Right atrium auricular region (tissue), 2 donors: ENCODE data around the gene CACNA1C. TPM values are rescaled to one million over a fixed set of nuclear protein-coding genes. Genes with fewer than 3 reads are reported as not detected.

Source experiments
- DNase-seq: peaks from one replicate; pipeline ENCODE4 v3.0.0-alpha.2; 2019; ENCODE audit warnings: low spot score
- H3K27ac ChIP-seq, 2 donors: fragments of 200-600 bp; sonication (generic); 1 replicate in 1 of 2; 2 replicates in 1 of 2; pipeline ENCODE4 v1.5.1; 2016 to 2019
- H3K27me3 ChIP-seq, 2 donors: fragments of 200-600 bp; sonication (generic); one replicate each; pipeline versions ENCODE4 v1.5.1 to v1.6.0; 2017 to 2019
- H3K36me3 ChIP-seq: fragments of 200-600 bp; sonication (generic); one replicate; pipeline ENCODE4 v1.5.1; 2016
- H3K4me1 ChIP-seq, 2 donors: fragments of 200-600 bp; sonication (generic); one replicate each; pipeline versions ENCODE4 v1.5.1 to v1.6.0; 2017 to 2019
- H3K4me3 ChIP-seq, 2 donors: fragments of 200-600 bp; sonication (generic); 1 replicate in 1 of 2; 2 replicates in 1 of 2; pipeline ENCODE4 v1.5.1; 2017 to 2019; ENCODE audit warnings: mild to moderate bottlenecking in 1 of 2, moderate library complexity in 1 of 2
- H3K9me3 ChIP-seq, 2 donors: fragments of 200-600 bp; sonication (generic); one replicate each; pipeline ENCODE4 v1.5.1; 2019
- total RNA-seq, 2 donors: library from RNA; depleted of rRNA; stranded (reverse); fragments of >200 nt; gene quantifications; one replicate each; pipeline ENCODE4 v1.1.0, GENCODE V29; 2016
- TF ChIP-seq, protein P1 (sequence below), 2 donors: fragments of 200-600 bp; sonication (generic); IDR thresholded peaks; one replicate each; pipeline ENCODE4 v1.5.1; 2019; ENCODE audit warnings: antibody characterized with exemption in 2 of 2

CACNA1C gene
- total RNA-seq, 2 donors from 2014 or later = 83.1 to 93.6 TPM

DNA sequence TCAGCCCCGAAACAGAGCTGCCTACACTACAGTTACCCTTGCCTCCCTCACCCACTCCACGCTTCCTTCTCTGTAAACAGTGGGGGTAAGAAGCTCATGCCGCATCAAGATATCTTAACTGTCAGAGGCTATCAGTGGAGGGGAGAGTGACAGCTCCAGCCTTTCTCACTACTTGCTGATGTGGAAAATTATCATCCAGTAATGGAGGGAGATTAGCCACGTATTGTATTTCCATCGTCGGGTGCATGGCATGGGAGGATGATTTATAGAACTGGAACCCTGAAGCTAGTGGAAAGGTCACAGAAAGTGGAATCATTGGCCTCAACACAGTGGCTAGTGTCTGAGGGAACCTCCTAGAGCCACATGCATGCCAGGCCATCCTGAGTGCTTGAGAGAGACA is 471.1 kb downstream of the CACNA1C start:
- Histone ChIP-seq H3K4me1 (peaks cover 0 to 32% of the 10 kb centered on the region in 2 donors), H3K36me3 (peaks cover 24% of the 10 kb centered on the region), H3K9me3 (no peaks in the 10 kb centered on the region), H3K4me3 (no peak overlapping the region), H3K27me3 (no peaks in the 10 kb centered on the region), H3K27ac (no peak overlapping the region)
- TF ChIP-seq, protein P1, sequence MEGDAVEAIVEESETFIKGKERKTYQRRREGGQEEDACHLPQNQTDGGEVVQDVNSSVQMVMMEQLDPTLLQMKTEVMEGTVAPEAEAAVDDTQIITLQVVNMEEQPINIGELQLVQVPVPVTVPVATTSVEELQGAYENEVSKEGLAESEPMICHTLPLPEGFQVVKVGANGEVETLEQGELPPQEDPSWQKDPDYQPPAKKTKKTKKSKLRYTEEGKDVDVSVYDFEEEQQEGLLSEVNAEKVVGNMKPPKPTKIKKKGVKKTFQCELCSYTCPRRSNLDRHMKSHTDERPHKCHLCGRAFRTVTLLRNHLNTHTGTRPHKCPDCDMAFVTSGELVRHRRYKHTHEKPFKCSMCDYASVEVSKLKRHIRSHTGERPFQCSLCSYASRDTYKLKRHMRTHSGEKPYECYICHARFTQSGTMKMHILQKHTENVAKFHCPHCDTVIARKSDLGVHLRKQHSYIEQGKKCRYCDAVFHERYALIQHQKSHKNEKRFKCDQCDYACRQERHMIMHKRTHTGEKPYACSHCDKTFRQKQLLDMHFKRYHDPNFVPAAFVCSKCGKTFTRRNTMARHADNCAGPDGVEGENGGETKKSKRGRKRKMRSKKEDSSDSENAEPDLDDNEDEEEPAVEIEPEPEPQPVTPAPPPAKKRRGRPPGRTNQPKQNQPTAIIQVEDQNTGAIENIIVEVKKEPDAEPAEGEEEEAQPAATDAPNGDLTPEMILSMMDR (IDR thresholded peaks at IDR 0.05) = no peak
- no peak for DNase-seq

DNA sequence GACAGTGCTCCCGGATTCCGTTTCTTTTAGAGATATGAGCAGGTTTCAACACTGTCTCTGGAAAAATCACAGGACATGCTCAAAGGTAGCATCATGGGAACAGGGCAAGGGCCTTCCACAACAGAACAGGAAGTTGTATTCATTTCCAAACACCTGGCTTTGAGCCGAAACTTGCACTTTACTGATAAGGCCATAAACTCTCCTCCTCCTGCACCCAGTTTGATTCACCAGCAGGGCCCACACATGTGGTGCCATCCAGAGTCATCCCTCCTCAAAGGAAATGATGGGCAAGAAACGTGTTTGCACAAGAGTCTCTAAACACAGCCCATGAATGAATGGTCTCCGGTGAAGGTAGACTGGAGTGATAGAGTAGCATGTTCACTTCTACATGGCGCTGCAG is 473.6 kb downstream of the CACNA1C start:
- Histone ChIP-seq H3K4me3 (no peak overlapping the region), H3K9me3 (no peaks in the 10 kb centered on the region), H3K36me3 (peaks cover 42% of the 10 kb centered on the region), H3K4me1 (peaks cover 0 to 32% of the 10 kb centered on the region in 2 donors), H3K27me3 (no peaks in the 10 kb centered on the region), H3K27ac (peak overlapping the region; percentile 2 to 25)
- TF ChIP-seq, protein P1 (IDR thresholded peaks at IDR 0.05) = no peak
- no peak for DNase-seq

DNA sequence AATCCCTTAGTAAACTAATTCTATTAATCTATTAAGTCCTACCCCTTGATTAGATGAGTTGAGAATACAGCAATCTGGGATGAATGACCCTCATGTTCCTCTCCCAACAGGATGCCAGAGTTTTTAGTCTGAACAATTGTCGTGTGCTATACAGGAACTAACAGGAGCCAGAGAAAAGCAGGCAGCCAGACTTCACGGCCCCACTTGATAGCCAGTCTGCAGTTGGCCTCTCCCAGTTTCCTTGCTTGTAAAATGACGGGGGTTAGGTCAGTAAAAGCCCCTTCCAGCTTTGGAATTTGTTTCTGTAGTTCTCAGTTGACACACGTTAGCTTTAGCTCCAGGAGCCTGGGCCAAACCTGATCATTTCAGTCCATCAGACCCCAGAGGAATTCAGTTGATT is 475.2 kb downstream of the CACNA1C start:
- peaks cover 47% of the 10 kb centered on the region for H3K36me3 ChIP-seq
- no peak for DNase-seq
- H3K27ac ChIP-seq = no peak overlapping the region
- H3K4me1 ChIP-seq = peaks cover 0 to 32% of the 10 kb centered on the region in 2 donors
- no peak overlapping the region for H3K4me3 ChIP-seq
- no peaks in the 10 kb centered on the region for H3K9me3 ChIP-seq
- no peaks in the 10 kb centered on the region for H3K27me3 ChIP-seq
- TF ChIP-seq, protein P1 (IDR thresholded peaks at IDR 0.05) = no peak

DNA sequence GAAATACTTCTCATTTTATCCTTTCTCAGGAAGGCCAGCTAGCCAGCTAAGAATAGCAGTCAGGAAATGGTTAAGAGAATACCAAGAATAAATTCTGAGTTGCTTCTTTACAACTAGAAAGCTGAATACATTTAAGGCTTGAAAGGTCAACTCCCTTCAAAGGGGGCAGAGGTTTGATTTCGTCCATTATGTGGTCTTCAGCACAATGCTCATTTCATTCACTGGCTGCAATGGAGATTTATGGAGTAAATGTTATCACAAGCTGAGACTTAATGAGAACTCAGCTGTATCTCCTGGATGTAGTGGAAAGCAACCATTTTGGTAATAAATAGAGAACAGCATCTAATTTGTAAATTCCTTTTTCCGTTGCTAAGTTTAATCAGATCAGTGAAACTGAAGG is 477.0 kb downstream of the CACNA1C start:
- H3K4me1 ChIP-seq = peaks cover 0 to 24% of the 10 kb centered on the region in 2 donors
- H3K27me3 ChIP-seq = no peaks in the 10 kb centered on the region
- H3K36me3 ChIP-seq = peaks cover 61% of the 10 kb centered on the region
- no peaks in the 10 kb centered on the region for H3K9me3 ChIP-seq
- H3K27ac ChIP-seq = no peak overlapping the region
- TF ChIP-seq, protein P1 (IDR thresholded peaks at IDR 0.05) = no peak
- no peak overlapping the region for H3K4me3 ChIP-seq
- no peak for DNase-seq

- Histone ChIP-seq H3K36me3 (peaks cover 56% of the 10 kb centered on the region), H3K4me3 (no peak overlapping the region), H3K27me3 (no peaks in the 10 kb centered on the region), H3K9me3 (no peaks in the 10 kb centered on the region), H3K27ac (no peak overlapping the region), H3K4me1 (peaks cover 0 to 10% of the 10 kb centered on the region in 2 donors)
- DNase-seq = no peak
- TF ChIP-seq, protein P1 (IDR thresholded peaks at IDR 0.05) = no peak
Measured at GRCh38 chr12:2531371-2531770, 478.6 kb downstream of the CACNA1C start.

DNA sequence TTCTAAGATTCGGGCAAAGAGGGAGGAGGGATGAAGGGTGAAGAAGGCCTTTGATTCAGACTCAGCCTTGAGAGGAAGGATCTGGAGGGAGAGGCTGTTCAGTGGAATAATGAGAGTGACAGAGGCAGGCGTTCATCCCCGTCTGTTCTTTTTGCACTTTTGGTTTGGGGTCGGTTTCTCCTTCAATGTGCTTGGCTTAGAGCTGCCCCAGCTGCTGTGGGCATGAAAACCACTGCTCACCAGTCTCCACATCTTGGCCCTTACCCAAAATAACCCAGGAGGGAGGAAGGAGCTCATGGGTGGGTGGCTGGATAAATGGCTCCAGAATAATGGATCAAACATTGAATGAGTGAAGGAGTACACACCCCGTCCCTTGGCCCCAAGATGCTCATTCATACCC is 480.2 kb downstream of the CACNA1C start:
- H3K4me1 ChIP-seq = peaks cover 0 to 9% of the 10 kb centered on the region in 2 donors
- peaks cover 64% of the 10 kb centered on the region for H3K36me3 ChIP-seq
- no peak overlapping the region for H3K4me3 ChIP-seq
- TF ChIP-seq, protein P1 (IDR thresholded peaks at IDR 0.05) = no peak
- H3K27ac ChIP-seq = no peak overlapping the region
- no peaks in the 10 kb centered on the region for H3K9me3 ChIP-seq
- no peaks in the 10 kb centered on the region for H3K27me3 ChIP-seq
- DNase-seq = no peak
